Common myeloid progenitor, CD34-positive (primary cell): ENCODE results near the gene SETD5.
A peak's percentile ranks its signal among the peaks of the same experiment; 100 is the strongest.

Experiments used
- CTCF ChIA-PET: fragments of 350-600 bp; sonication (Branson Sonifier 250); formaldehyde crosslinking; loops from one replicate; lab custom pipeline; 2021; ENCODE audit warnings: antibody characterized with exemption; lab: Charles Lee
- POLR2A ChIA-PET: fragments of 350-600 bp; sonication (Branson Sonifier 250); formaldehyde crosslinking; loops from one replicate; lab custom pipeline; 2021; ENCODE audit warnings: antibody characterized with exemption; lab: Charles Lee
- DNase-seq, 3 donors: peaks; one replicate each; pipeline versions ENCODE4 v3.0.0 to v3.0.0-alpha.2; 2013
- H3K27ac ChIP-seq, 2 experiments: 1 replicate in 1 of 2; 2 replicates in 1 of 2; pipeline ENCODE4 v1.7.0; 2013; ENCODE audit warnings: inconsistent platforms in 2 of 2, low read length in 2 of 2, mild to moderate bottlenecking in 2 of 2, low read depth in 1 of 2, moderate library complexity in 1 of 2; ENCODE audit not compliant: severe bottlenecking in 2 of 2, insufficient read depth in 1 of 2, poor library complexity in 1 of 2
- H3K27me3 ChIP-seq, 5 experiments: replicated peaks in 2 of 5; 1 replicate in 3 of 5; 2 replicates in 2 of 5; pipeline versions ENCODE4 v1.6.1 to v1.7.0; 2013; ENCODE audit warnings: low read length in 4 of 5, mild to moderate bottlenecking in 2 of 5, moderate library complexity in 2 of 5, inconsistent platforms in 1 of 5; ENCODE audit not compliant: insufficient read depth in 5 of 5, control insufficient read depth in 4 of 5
- H3K36me3 ChIP-seq, 4 experiments: 1 replicate in 2 of 4; 2 replicates in 2 of 4; pipeline versions ENCODE4 v1.6.1 to v1.7.0; 2013; ENCODE audit warnings: low read length in 3 of 4, control low read depth in 1 of 4, mild to moderate bottlenecking in 1 of 4; ENCODE audit not compliant: control insufficient read depth in 4 of 4, insufficient read depth in 4 of 4
- H3K4me1 ChIP-seq, 4 experiments: 1 replicate in 3 of 4; 2 replicates in 1 of 4; pipeline versions ENCODE4 v1.6.1 to v1.7.1; 2013; ENCODE audit warnings: low read length in 3 of 4, mild to moderate bottlenecking in 3 of 4, control low read depth in 1 of 4, inconsistent platforms in 1 of 4, moderate library complexity in 1 of 4; ENCODE audit not compliant: control insufficient read depth in 4 of 4, insufficient read depth in 4 of 4; ENCODE audit errors: control extremely low read depth in 1 of 4
- H3K4me3 ChIP-seq, 7 experiments: 1 replicate in 4 of 7; 2 replicates in 3 of 7; pipeline versions ENCODE4 v1.5.1 to v1.7.0; 2013; ENCODE audit warnings: mild to moderate bottlenecking in 7 of 7, low read length in 6 of 7, moderate library complexity in 6 of 7, inconsistent platforms in 2 of 7, low read depth in 2 of 7, control low read depth in 1 of 7; ENCODE audit not compliant: insufficient read depth in 4 of 7, control insufficient read depth in 1 of 7; ENCODE audit errors: extremely low read depth in 1 of 7
- H3K9me3 ChIP-seq, 5 experiments: 1 replicate in 4 of 5; 2 replicates in 1 of 5; pipeline versions ENCODE4 v1.6.1 to v1.7.1; 2013; ENCODE audit warnings: low read length in 4 of 5, mild to moderate bottlenecking in 2 of 5, inconsistent platforms in 1 of 5, low read depth in 1 of 5, moderate library complexity in 1 of 5; ENCODE audit not compliant: control insufficient read depth in 4 of 5, insufficient read depth in 2 of 5; ENCODE audit errors: control extremely low read depth in 1 of 5
- WGBS: methylation state at CpG from one replicate; pipeline ENCODE4 v1.1.5; 2013; ENCODE audit not compliant: insufficient coverage; 5-methylcytosine and 5-hydroxymethylcytosine counted together

SETD5 gene

GRCh38 chr3:9380014-9380413 is 17.4 kb upstream of the SETD5 start:
- no peaks in the 10 kb centered on the region for H3K27me3 ChIP-seq
- WGBS = 94% methylated on average over 2 of the region's 3 CpGs
- no peak overlapping the region for H3K4me3 ChIP-seq
- ChIA-PET POLR2A (no interaction called here), CTCF (interaction anchor here (2.5 to 3.2 kb wide), 3 partner anchors 15 to 27 kb away, joined by 9 to 12 read pairs (median 11); partner anchors contain the start of gene THUMPD3)
- no peak overlapping the region for H3K27ac ChIP-seq
- DNase-seq = no peak
- peaks cover 26 to 80% (median 46%) of the 10 kb centered on the region in 4 experiments for H3K36me3 ChIP-seq
- no peaks in the 10 kb centered on the region for H3K9me3 ChIP-seq
- H3K4me1 ChIP-seq = peaks cover 0 to 4% (median 0%) of the 10 kb centered on the region in 4 experiments

GRCh38 chr3:9384141-9384828 is 13.1 kb upstream of the SETD5 start:
- no peak overlapping the region for H3K27ac ChIP-seq
- ChIA-PET POLR2A (interaction anchor here (0.5 kb wide), 1 partner anchor 13 kb away, joined by 4 read pairs; the partner anchor contains the start of gene SETD5), CTCF (interaction anchor here (1.2 to 3.0 kb wide), 5 partner anchors 9 to 38 kb away, joined by 4 to 10 read pairs (median 7); no protein-coding TSS in a partner anchor)
- 98% methylated on average over 8 of the region's 13 CpGs for WGBS
- H3K36me3 ChIP-seq = peaks cover 18 to 81% (median 56%) of the 10 kb centered on the region in 4 experiments
- H3K4me1 ChIP-seq = no peaks in the 10 kb centered on the region
- H3K27me3 ChIP-seq = no peaks in the 10 kb centered on the region
- no peak overlapping the region for H3K4me3 ChIP-seq
- DNase-seq = no peak
- H3K9me3 ChIP-seq = no peaks in the 10 kb centered on the region

GRCh38 chr3:9385187-9386077 is 12.0 kb upstream of the SETD5 start:
- Histone ChIP-seq H3K36me3 (peaks cover 14 to 80% (median 53%) of the 10 kb centered on the region in 4 experiments), H3K4me1 (no peaks in the 10 kb centered on the region)
- POLR2A ChIA-PET = interaction anchor here (0.6 to 0.8 kb wide), 2 partner anchors 10 to 22 kb away, joined by 3 to 4 read pairs; partner anchors contain the start of gene THUMPD3

GRCh38 chr3:9386078-9386459 is 11.3 kb upstream of the SETD5 start:
- DNase-seq = no peak
- no peaks in the 10 kb centered on the region for H3K27me3 ChIP-seq
- H3K36me3 ChIP-seq = peaks cover 14 to 81% (median 53%) of the 10 kb centered on the region in 4 experiments
- no peaks in the 10 kb centered on the region for H3K4me1 ChIP-seq
- H3K4me3 ChIP-seq = no peak overlapping the region
- ChIA-PET CTCF (interaction anchor here (1.1 kb wide), 1 partner anchor 13 kb away, joined by 3 read pairs; no protein-coding TSS in a partner anchor), POLR2A (interaction anchor here (0.6 kb wide), 2 partner anchors 9 to 13 kb away, joined by 3 read pairs; no protein-coding TSS in a partner anchor)
- no CpG with 5 or more reads among the region's 3 CpGs for WGBS
- peak overlapping the region in 1 of 2 experiments; percentile 26 for H3K27ac ChIP-seq
- no peaks in the 10 kb centered on the region for H3K9me3 ChIP-seq

More at GRCh38 chr3:9385187-9386077, 12.0 kb upstream of the SETD5 start:
- no peaks in the 10 kb centered on the region for H3K9me3 ChIP-seq
- DNase-seq = no peak
- H3K4me3 ChIP-seq = no peak overlapping the region
- no peaks in the 10 kb centered on the region for H3K27me3 ChIP-seq
- WGBS = no CpG with 5 or more reads among the region's 2 CpGs
- CTCF ChIA-PET = interaction anchor here (1.1 to 3.0 kb wide), 4 partner anchors 10 to 37 kb away, joined by 3 to 10 read pairs (median 7); no protein-coding TSS in a partner anchor
- H3K27ac ChIP-seq = peak overlapping the region in 1 of 2 experiments; percentile 26

GRCh38 chr3:9386501-9387321 is 10.7 kb upstream of the SETD5 start:
- no peaks in the 10 kb centered on the region for H3K27me3 ChIP-seq
- H3K9me3 ChIP-seq = no peaks in the 10 kb centered on the region
- peaks cover 0 to 3% (median under 1%) of the 10 kb centered on the region in 4 experiments for H3K4me1 ChIP-seq
- H3K4me3 ChIP-seq = no peak overlapping the region
- DNase-seq = no peak
- POLR2A ChIA-PET = interaction anchor here (0.6 kb wide), 1 partner anchor 14 kb away, joined by 3 read pairs; no protein-coding TSS in a partner anchor
- no CpG with 5 or more reads among the region's 1 CpG for WGBS
- CTCF ChIA-PET = interaction anchor here (1.1 kb wide), 1 partner anchor 13 kb away, joined by 3 read pairs; no protein-coding TSS in a partner anchor
- peak overlapping the region in 1 of 2 experiments; percentile 23 for H3K27ac ChIP-seq
- H3K36me3 ChIP-seq = peaks cover 12 to 84% (median 55%) of the 10 kb centered on the region in 4 experiments

GRCh38 chr3:9387322-9387655 is 10.1 kb upstream of the SETD5 start:
- ChIA-PET CTCF (no interaction called here), POLR2A (no interaction called here)
- H3K4me3 ChIP-seq = no peak overlapping the region
- H3K4me1 ChIP-seq = peaks cover under 1 to 7% (median 3%) of the 10 kb centered on the region in 4 experiments
- no CpG with 5 or more reads among the region's 2 CpGs for WGBS
- H3K27ac ChIP-seq = no peak overlapping the region
- H3K9me3 ChIP-seq = no peaks in the 10 kb centered on the region
- no peak for DNase-seq
- peaks cover 12 to 84% (median 58%) of the 10 kb centered on the region in 4 experiments for H3K36me3 ChIP-seq
- H3K27me3 ChIP-seq = no peaks in the 10 kb centered on the region
